BJ (cell line): ENCODE measurements around the gene XRCC1. TPM values are rescaled to one million over a fixed set of nuclear protein-coding genes. Genes with fewer than 3 reads are reported as not detected.

ENCODE experiments used
- CTCF ChIA-PET: fragments of 350-600 bp; formaldehyde crosslinking; extraction: SDS; loops from one replicate; lab custom pipeline; 2021; ENCODE audit warnings: antibody characterized with exemption, inconsistent platforms; lab: Yijun Ruan, JAX
- POLR2A ChIA-PET: fragments of 300-600 bp; sonication (Branson Sonifier 250); formaldehyde crosslinking; extraction: SDS; loops from one replicate; lab custom pipeline; 2021; ENCODE audit warnings: antibody characterized with exemption; lab: Charles Lee
- DNase-seq: peaks from one replicate; pipeline ENCODE4 v3.0.0-alpha.2; 2011; ENCODE audit warnings: low read depth
- H3K27me3 ChIP-seq: 2 replicates; pipeline ENCODE4 v1.6.0; 2011; ENCODE audit warnings: low read length; ENCODE audit not compliant: control insufficient read depth, insufficient read depth
- H3K36me3 ChIP-seq: 2 replicates; pipeline ENCODE4 v1.5.1; 2011; ENCODE audit warnings: low read length; ENCODE audit not compliant: control insufficient read depth, insufficient read depth
- H3K4me3 ChIP-seq: 2 replicates; pipeline ENCODE4 v1.5.1; 2011; ENCODE audit warnings: low read depth, mild to moderate bottlenecking, control low read depth, low read length
- polyA plus RNA-seq: library from polyadenylated mRNA; depleted of rRNA; stranded (reverse); fragments of >200 nt; gene quantifications from 2 replicates; pipeline ENCODE4 v1.2.3, GENCODE V29; 2011
- TF ChIP-seq, protein P1 (sequence below): IDR thresholded peaks from 2 replicates; pipeline ENCODE4 v1.5.1; 2011; ENCODE audit warnings: low read depth, mild to moderate bottlenecking, control low read depth, inconsistent platforms, low read length, moderate library complexity; ENCODE audit not compliant: insufficient read depth

XRCC1 gene
- polyA plus RNA-seq, 1 experiment: 30.8 TPM

DNA sequence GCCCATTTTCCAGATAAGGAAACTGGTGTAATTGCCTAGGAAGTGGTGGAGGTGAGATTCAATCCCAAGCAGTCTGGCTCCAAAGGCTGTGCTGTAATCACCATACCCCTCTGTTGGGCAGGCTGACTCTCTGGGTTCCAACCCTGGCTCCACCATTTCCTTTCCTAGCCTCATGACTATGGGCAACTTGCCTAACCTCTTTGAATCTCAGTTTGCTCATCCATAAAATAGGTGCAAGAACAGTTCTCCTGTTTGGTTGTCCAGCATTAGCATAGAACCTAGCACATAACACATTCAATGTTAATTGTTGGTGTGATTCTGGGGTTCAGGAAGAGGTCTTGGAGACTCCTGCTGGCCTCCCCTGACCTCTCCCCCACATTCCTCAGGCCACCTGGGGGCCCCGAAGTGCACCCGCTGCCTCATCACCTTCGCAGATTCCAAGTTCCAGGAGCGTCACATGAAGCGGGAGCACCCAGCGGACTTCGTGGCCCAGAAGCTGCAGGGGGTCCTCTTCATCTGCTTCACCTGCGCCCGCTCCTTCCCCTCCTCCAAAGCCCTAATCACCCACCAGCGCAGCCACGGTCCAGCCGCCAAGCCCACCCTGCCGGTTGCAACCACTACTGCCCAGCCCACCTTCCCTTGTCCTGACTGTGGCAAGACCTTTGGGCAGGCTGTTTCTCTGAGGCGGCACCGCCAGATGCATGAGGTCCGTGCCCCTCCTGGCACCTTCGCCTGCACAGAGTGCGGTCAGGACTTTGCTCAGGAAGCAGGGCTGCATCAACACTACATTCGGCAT, 23.3 kb upstream of the XRCC1 start:
- CTCF ChIA-PET: no interaction called here
- Histone ChIP-seq H3K27me3 (no peaks in the 10 kb centered on the region), H3K36me3 (peaks cover 7% of the 10 kb centered on the region), H3K4me3 (no peak overlapping the region)
- TF ChIP-seq, protein P1, sequence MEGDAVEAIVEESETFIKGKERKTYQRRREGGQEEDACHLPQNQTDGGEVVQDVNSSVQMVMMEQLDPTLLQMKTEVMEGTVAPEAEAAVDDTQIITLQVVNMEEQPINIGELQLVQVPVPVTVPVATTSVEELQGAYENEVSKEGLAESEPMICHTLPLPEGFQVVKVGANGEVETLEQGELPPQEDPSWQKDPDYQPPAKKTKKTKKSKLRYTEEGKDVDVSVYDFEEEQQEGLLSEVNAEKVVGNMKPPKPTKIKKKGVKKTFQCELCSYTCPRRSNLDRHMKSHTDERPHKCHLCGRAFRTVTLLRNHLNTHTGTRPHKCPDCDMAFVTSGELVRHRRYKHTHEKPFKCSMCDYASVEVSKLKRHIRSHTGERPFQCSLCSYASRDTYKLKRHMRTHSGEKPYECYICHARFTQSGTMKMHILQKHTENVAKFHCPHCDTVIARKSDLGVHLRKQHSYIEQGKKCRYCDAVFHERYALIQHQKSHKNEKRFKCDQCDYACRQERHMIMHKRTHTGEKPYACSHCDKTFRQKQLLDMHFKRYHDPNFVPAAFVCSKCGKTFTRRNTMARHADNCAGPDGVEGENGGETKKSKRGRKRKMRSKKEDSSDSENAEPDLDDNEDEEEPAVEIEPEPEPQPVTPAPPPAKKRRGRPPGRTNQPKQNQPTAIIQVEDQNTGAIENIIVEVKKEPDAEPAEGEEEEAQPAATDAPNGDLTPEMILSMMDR: no peak
- no peak for DNase-seq
- POLR2A ChIA-PET: no interaction called here

DNA sequence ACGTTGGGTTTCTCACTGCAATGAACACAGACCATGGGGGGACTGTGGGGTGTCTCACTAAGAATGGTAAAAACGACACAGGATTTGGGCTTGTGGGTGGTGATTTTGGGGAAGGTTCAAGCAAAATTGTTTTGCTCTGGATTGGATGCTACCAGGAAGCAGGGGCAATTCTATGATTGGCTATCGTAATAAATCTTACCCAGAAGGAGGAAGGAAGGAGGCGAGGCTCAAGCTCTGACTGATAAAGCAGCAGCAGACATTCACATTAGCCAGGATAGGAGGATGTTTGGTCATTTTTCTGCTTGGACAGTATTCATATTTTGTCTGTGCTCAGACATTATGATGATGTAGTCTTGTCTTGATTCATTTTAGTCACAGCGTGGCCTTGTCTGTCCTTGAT, 22.5 kb upstream of the XRCC1 start:
- no peak for DNase-seq
- H3K36me3 ChIP-seq: peaks cover 13% of the 10 kb centered on the region
- ChIA-PET POLR2A (no interaction called here), CTCF (interaction anchor here (4.9 kb wide), 1 partner anchor 43 kb away, joined by 36 read pairs; no protein-coding TSS in a partner anchor)
- TF ChIP-seq, protein P1: no peak
- no peaks in the 10 kb centered on the region for H3K27me3 ChIP-seq
- no peak overlapping the region for H3K4me3 ChIP-seq

DNA sequence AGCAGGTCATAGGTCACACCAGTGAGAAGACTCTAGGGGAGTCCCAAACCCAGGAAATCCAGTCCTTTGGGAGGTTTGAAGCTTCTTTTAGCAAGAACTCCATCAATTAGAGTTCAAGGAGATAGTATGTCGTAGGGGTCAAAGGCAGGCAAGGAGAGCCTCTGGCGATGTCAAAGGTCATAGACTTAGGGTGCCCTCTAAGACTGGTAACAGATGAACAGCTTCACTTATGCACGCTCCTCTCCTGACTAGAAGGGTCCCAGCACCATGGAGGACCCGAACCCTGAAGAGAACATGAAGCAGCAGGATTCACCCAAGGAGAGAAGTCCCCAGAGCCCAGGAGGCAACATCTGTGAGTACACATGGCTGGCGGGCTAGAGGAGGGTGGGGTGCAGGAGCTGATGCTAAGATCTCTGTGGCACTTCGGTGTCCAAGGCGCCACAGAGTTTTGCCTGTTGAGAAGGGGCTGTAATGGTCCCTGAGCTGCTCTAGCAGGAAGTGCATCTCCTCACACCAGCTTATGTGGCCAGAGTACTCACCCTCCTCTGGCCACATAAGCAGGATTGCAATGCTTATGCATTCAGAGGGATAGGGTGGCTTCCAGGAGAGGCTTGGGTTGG, 21.6 kb upstream of the XRCC1 start:
- Histone ChIP-seq H3K36me3 (peaks cover 14% of the 10 kb centered on the region), H3K27me3 (no peaks in the 10 kb centered on the region), H3K4me3 (peak overlapping the region; percentile 61)
- CTCF ChIA-PET: interaction anchor here (0.6 to 4.9 kb wide), 6 partner anchors 23 to 150 kb away, joined by 3 to 43 read pairs (median 4); partner anchors contain the start of gene ZNF575
- no peak for DNase-seq
- TF ChIP-seq, protein P1: no peak
- POLR2A ChIA-PET: no interaction called here

DNA sequence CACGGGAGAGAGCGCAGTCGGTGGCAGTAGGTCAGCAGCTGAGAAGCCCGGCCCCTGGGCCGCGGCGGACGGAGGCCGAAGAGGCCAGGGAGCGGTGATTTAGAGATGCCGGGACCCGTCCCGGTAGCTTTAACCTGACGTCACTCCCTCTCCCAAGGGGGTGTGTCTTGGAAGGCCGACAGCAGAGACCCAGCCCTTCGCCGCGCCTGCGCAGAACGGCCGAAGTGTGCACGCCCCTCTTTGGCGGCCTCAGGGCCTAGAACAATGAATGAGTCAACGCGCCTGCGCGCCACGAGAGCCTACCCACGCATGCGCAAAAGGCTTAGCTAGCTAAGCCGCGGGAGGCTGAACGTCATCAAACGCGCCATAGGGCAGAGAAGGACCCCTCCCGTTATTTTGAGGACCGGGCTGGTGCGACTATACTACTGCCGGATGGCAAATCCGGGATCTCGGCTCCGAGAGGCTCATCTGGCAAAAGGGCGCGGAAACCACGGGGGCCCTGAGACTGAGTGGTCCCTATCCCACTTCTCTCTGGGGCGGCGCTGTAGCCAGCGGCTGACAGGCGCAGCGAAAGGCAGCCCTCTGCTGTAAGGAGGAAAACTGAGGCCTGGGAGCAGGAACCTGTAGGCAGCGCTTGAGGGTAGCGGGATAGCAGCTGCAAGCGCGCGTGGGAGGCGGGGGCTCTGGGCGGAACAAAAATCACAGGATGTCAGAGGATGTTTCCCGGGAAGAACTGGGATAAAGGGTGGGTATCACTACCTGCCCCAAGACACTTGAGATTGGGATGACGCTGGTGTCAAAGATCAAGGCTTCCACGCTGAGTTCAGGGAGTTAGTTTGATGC, 20.9 kb upstream of the XRCC1 start, which contains the start of the genes IRGQ and ZNF576:
Gene IRGQ (minus strand): TSS at position 136 of the 843 bp plus-strand sequence. CDS start 796 bp downstream, outside the sequence.
Gene ZNF576 (plus strand): TSS at position 597 of the 843 bp plus-strand sequence. CDS start 514 bp downstream, outside the sequence.
- TF ChIP-seq, protein P1: peak; percentile 16; the same call in 1 of the 2 replicates
- no peaks in the 10 kb centered on the region for H3K27me3 ChIP-seq
- peak within 1 kb of the TSS; percentile 64 for H3K4me3 ChIP-seq
- peaks cover 16% of the 10 kb centered on the region for H3K36me3 ChIP-seq
- POLR2A ChIA-PET: interaction anchor here (0.7 kb wide), 1 partner anchor 68 kb away, joined by 3 read pairs; no protein-coding TSS in a partner anchor
- DNase-seq: peak; percentile 97
- CTCF ChIA-PET: interaction anchor here (1.0 to 4.9 kb wide), 11 partner anchors 12 to 149 kb away, joined by 3 to 43 read pairs (median 10); partner anchors contain the start of genes PLAUR and ZNF575
